Activated CD4-positive, alpha-beta T cell treated with anti-CD3 and anti-CD28 coated beads for 36 hours (primary cell): ENCODE results near the gene TEX55. TPM values are rescaled to one million over a fixed set of nuclear protein-coding genes. Genes with fewer than 3 reads are reported as not detected.
"Not testable (repeated sequence)": the region's sequence is repeated elsewhere in the genome, so short reads cannot be mapped to it uniquely, and the experiment has no call there.

Experiments
- ATAC-seq: fragments of 200-7000 bp; cut with Tn5 transposase; one replicate; pipeline ENCODE4 v1.10.0; 2021; ENCODE audit warnings: mild to moderate bottlenecking, moderate library complexity
- CTCF ChIA-PET: fragments of 350-600 bp; sonication (Branson Sonifier 250); formaldehyde crosslinking; loops from one replicate; lab custom pipeline; 2021; ENCODE audit warnings: antibody characterized with exemption; lab: Charles Lee
- POLR2A ChIA-PET: fragments of 350-600 bp; sonication (Branson Sonifier 250); formaldehyde crosslinking; loops from one replicate; lab custom pipeline; 2021; ENCODE audit warnings: antibody characterized with exemption, inconsistent platforms; lab: Charles Lee
- DNase-seq: peaks from one replicate; pipeline ENCODE4 v3.0.0-alpha.2; 2020
- H3K27ac Mint-ChIP-seq: one replicate; pipeline ENCODE4 v1.8.0; 2021; ENCODE audit warnings: mixed read lengths
- H3K27me3 Mint-ChIP-seq: one replicate; pipeline ENCODE4 v1.8.0; 2021; ENCODE audit warnings: mixed read lengths
- H3K36me3 Mint-ChIP-seq: one replicate; pipeline ENCODE4 v1.8.0; 2021; ENCODE audit warnings: low read depth, mixed read lengths
- H3K4me1 Mint-ChIP-seq: one replicate; pipeline ENCODE4 v1.8.0; 2021; ENCODE audit warnings: mixed read lengths
- H3K4me3 Mint-ChIP-seq: one replicate; pipeline ENCODE4 v1.8.0; 2021; ENCODE audit warnings: mild to moderate bottlenecking, moderate library complexity, mixed read lengths
- H3K9me3 Mint-ChIP-seq: one replicate; pipeline ENCODE4 v1.8.0; 2021; ENCODE audit warnings: low read depth, mixed read lengths
- intact Hi-C, 2 experiments: fragments of 100-400 bp; cut with DNase I in 1 of 2; cut with micrococcal nuclease in 1 of 2; formaldehyde crosslinking; loops; one replicate each; pipeline versions ENCODE4 v1.14.2 to v1.15.1; 2022 to 2024; cut with DNase I, micrococcal nuclease
- total RNA-seq, 2 experiments: library from RNA; stranded (reverse); gene quantifications; one replicate each; pipeline ENCODE4 v1.2.3, GENCODE V29; 2021

The TEX55 gene
- total RNA-seq, 2 experiments from 2014 or later = not detected

GRCh38 chr3:119160815-119161214 is 14.8 kb downstream of the TEX55 start:
- H3K36me3 Mint-ChIP-seq = peaks cover 3% of the 10 kb centered on the region
- POLR2A ChIA-PET = no interaction called here
- DNase-seq = no peak
- no peak overlapping the region for H3K4me3 Mint-ChIP-seq
- peaks cover 5% of the 10 kb centered on the region for H3K27me3 Mint-ChIP-seq
- H3K27ac Mint-ChIP-seq = no peak overlapping the region
- intact Hi-C loops = no loop called here
- CTCF ChIA-PET = interaction anchor here (0.6 to 0.9 kb wide), 2 partner anchors 17 to 118 kb away, joined by 3 to 4 read pairs; no protein-coding TSS in a partner anchor
- H3K9me3 Mint-ChIP-seq = peaks cover 5% of the 10 kb centered on the region
- H3K4me1 Mint-ChIP-seq = no peaks in the 10 kb centered on the region
- no peak for ATAC-seq

GRCh38 chr3:119161240-119161639 is 15.3 kb downstream of the TEX55 start:
- DNase-seq (no peak), ATAC-seq (no peak)
- ChIA-PET CTCF (interaction anchor here (0.7 to 0.9 kb wide), 2 partner anchors 17 to 93 kb away, joined by 3 read pairs; no protein-coding TSS in a partner anchor), POLR2A (no interaction called here)
- Mint-ChIP-seq H3K4me3 (no peak overlapping the region), H3K27me3 (peaks cover 5% of the 10 kb centered on the region), H3K36me3 (peaks cover 3% of the 10 kb centered on the region), H3K9me3 (peaks cover 5% of the 10 kb centered on the region), H3K4me1 (no peaks in the 10 kb centered on the region), H3K27ac (no peak overlapping the region)
- intact Hi-C loops = no loop called here

- H3K27ac Mint-ChIP-seq, H3K4me1 Mint-ChIP-seq, CTCF ChIA-PET, intact Hi-C loops, POLR2A ChIA-PET, H3K9me3 Mint-ChIP-seq, ATAC-seq, H3K27me3 Mint-ChIP-seq, H3K36me3 Mint-ChIP-seq, H3K4me3 Mint-ChIP-seq, DNase-seq: not testable (repeated sequence)
Measured at GRCh38 chr3:119164745-119165144, 18.8 kb downstream of the TEX55 start.

- DNase-seq (no peak), ATAC-seq (no peak)
- H3K4me1 Mint-ChIP-seq = peaks cover 6% of the 10 kb centered on the region
- H3K36me3 Mint-ChIP-seq = no peaks in the 10 kb centered on the region
- ChIA-PET CTCF (no interaction called here), POLR2A (no interaction called here)
- no peak overlapping the region for H3K27ac Mint-ChIP-seq
- H3K27me3 Mint-ChIP-seq = no peaks in the 10 kb centered on the region
- H3K4me3 Mint-ChIP-seq = no peak overlapping the region
- intact Hi-C loops = no loop called here
- H3K9me3 Mint-ChIP-seq = no peaks in the 10 kb centered on the region
Measured at GRCh38 chr3:119170821-119171220, 24.9 kb downstream of the TEX55 start.

- POLR2A ChIA-PET = interaction anchor here (0.7 kb wide), 1 partner anchor 68 kb away, joined by 3 read pairs; no protein-coding TSS in a partner anchor
- Mint-ChIP-seq H3K4me3 (no peak within 1 kb of the TSS), H3K36me3 (no peaks in the 10 kb centered on the region), H3K27me3 (peaks cover 2% of the 10 kb centered on the region), H3K9me3 (no peaks in the 10 kb centered on the region), H3K27ac (no peak within 1 kb of the TSS), H3K4me1 (peaks cover 8% of the 10 kb centered on the region)
- intact Hi-C loops = no loop called here
- DNase-seq = peak; percentile 27
- CTCF ChIA-PET = interaction anchor here (0.7 to 1.1 kb wide), 2 partner anchors 43 to 304 kb away, joined by 3 read pairs; no protein-coding TSS in a partner anchor
- peak; percentile 66 for ATAC-seq
Measured at GRCh38 chr3:119173325-119173724, 27.4 kb downstream of the TEX55 start, which contains the start of gene UPK1B. Gene UPK1B, plus strand, starts transcription at chr3:119173598. Its CDS starts 13,144 bp downstream, at chr3:119186742.

- DNase-seq (no peak), ATAC-seq (no peak)
- no peak overlapping the region for H3K27ac Mint-ChIP-seq
- intact Hi-C loops = no loop called here
- H3K4me3 Mint-ChIP-seq = no peak overlapping the region
- H3K4me1 Mint-ChIP-seq = peaks cover 8% of the 10 kb centered on the region
- peaks cover 2% of the 10 kb centered on the region for H3K27me3 Mint-ChIP-seq
- ChIA-PET POLR2A (no interaction called here), CTCF (no interaction called here)
- no peaks in the 10 kb centered on the region for H3K9me3 Mint-ChIP-seq
- H3K36me3 Mint-ChIP-seq = no peaks in the 10 kb centered on the region
Measured at GRCh38 chr3:119175872-119176756, 30.1 kb downstream of the TEX55 start.

GRCh38 chr3:119176778-119177177 is 30.8 kb downstream of the TEX55 start:
- no peak overlapping the region for H3K27ac Mint-ChIP-seq
- CTCF ChIA-PET = no interaction called here
- DNase-seq (no peak), ATAC-seq (no peak)
- POLR2A ChIA-PET = no interaction called here
- peaks cover 2% of the 10 kb centered on the region for H3K27me3 Mint-ChIP-seq
- peaks cover 8% of the 10 kb centered on the region for H3K4me1 Mint-ChIP-seq
- H3K4me3 Mint-ChIP-seq = no peak overlapping the region
- intact Hi-C loops = no loop called here
- no peaks in the 10 kb centered on the region for H3K9me3 Mint-ChIP-seq
- no peaks in the 10 kb centered on the region for H3K36me3 Mint-ChIP-seq

GRCh38 chr3:119177321-119177720 is 31.4 kb downstream of the TEX55 start:
- ATAC-seq (no peak), DNase-seq (no peak)
- intact Hi-C loops = no loop called here
- Mint-ChIP-seq H3K4me1 (peaks cover 8% of the 10 kb centered on the region), H3K36me3 (no peaks in the 10 kb centered on the region), H3K4me3 (no peak overlapping the region), H3K27me3 (peaks cover 2% of the 10 kb centered on the region), H3K9me3 (no peaks in the 10 kb centered on the region), H3K27ac (no peak overlapping the region)
- CTCF ChIA-PET = no interaction called here
- POLR2A ChIA-PET = no interaction called here

- CTCF ChIA-PET = no interaction called here
- no peaks in the 10 kb centered on the region for H3K36me3 Mint-ChIP-seq
- H3K27ac Mint-ChIP-seq = no peak overlapping the region
- H3K4me3 Mint-ChIP-seq = no peak overlapping the region
- intact Hi-C loops = no loop called here
- peaks cover 4% of the 10 kb centered on the region for H3K27me3 Mint-ChIP-seq
- DNase-seq (no peak), ATAC-seq (no peak)
- H3K4me1 Mint-ChIP-seq = peaks cover 11% of the 10 kb centered on the region
- POLR2A ChIA-PET = interaction anchor here (0.7 kb wide), 1 partner anchor 38 kb away, joined by 3 read pairs; no protein-coding TSS in a partner anchor
- H3K9me3 Mint-ChIP-seq = no peaks in the 10 kb centered on the region
Measured at GRCh38 chr3:119181765-119182164, 35.8 kb downstream of the TEX55 start.

GRCh38 chr3:119184111-119184510 is 38.1 kb downstream of the TEX55 start:
- intact Hi-C loops = no loop called here
- no peak for DNase-seq
- peaks cover 11% of the 10 kb centered on the region for H3K4me1 Mint-ChIP-seq
- no peak for ATAC-seq
- no peaks in the 10 kb centered on the region for H3K9me3 Mint-ChIP-seq
- H3K4me3 Mint-ChIP-seq = no peak overlapping the region
- POLR2A ChIA-PET = no interaction called here
- no peak overlapping the region for H3K27ac Mint-ChIP-seq
- H3K36me3 Mint-ChIP-seq = no peaks in the 10 kb centered on the region
- peaks cover 2% of the 10 kb centered on the region for H3K27me3 Mint-ChIP-seq
- CTCF ChIA-PET = interaction anchor here (0.6 kb wide), 1 partner anchor 346 kb away, joined by 3 read pairs; no protein-coding TSS in a partner anchor

- intact Hi-C loops = no loop called here
- Mint-ChIP-seq H3K27ac (peak overlapping the region; percentile 9), H3K4me3 (no peak overlapping the region), H3K9me3 (no peaks in the 10 kb centered on the region), H3K36me3 (no peaks in the 10 kb centered on the region), H3K4me1 (peaks cover 11% of the 10 kb centered on the region), H3K27me3 (peaks cover 2% of the 10 kb centered on the region)
- ATAC-seq (peak; percentile 72), DNase-seq (no peak)
- ChIA-PET CTCF (no interaction called here), POLR2A (no interaction called here)
Measured at GRCh38 chr3:119184796-119185570, 39.0 kb downstream of the TEX55 start.
